PC-3 (cell line): Measurements from ENCODE around the gene CASTOR1. TPM values are rescaled to one million over a fixed set of nuclear protein-coding genes. Genes with fewer than 3 reads are reported as not detected.

ENCODE experiments used
- ATAC-seq: fragments of 200-7000 bp; cut with Tn5 transposase; 2 replicates; pipeline ENCODE4 v1.9.1; 2020; ENCODE audit warnings: mild to moderate bottlenecking, moderate library complexity
- BruUV-seq: library from RNA; stranded (reverse); fragments of 400-500 nt; replicated peaks from 2 replicates; lab custom pipeline; 2021; lab: Mats Ljungman, UMichigan
- CTCF ChIA-PET: fragments of 300-600 bp; sonication (Branson Sonifier 250); formaldehyde crosslinking; loops from one replicate; lab custom pipeline; 2022; ENCODE audit warnings: antibody characterized with exemption; lab: Charles Lee
- POLR2A ChIA-PET: fragments of 300-600 bp; sonication (Branson Sonifier 250); formaldehyde crosslinking; loops from one replicate; lab custom pipeline; 2022; ENCODE audit warnings: antibody characterized with exemption; ENCODE audit not compliant: unreplicated experiment; lab: Charles Lee
- DNase-seq: peaks from one replicate; pipeline ENCODE4 v3.0.0-alpha.2; 2015
- H2AFZ ChIP-seq: fragments of 300-600 bp; sonication (generic); 2 replicates; pipeline ENCODE4 v1.6.0; 2016; ENCODE audit warnings: antibody characterized with exemption, low read length
- H3F3A ChIP-seq: fragments of 300-600 bp; sonication (generic); one replicate; pipeline ENCODE4 v1.6.0; 2017; ENCODE audit warnings: antibody characterized with exemption, low read length, control low read depth, mild to moderate bottlenecking; ENCODE audit not compliant: unreplicated experiment
- H3K27ac ChIP-seq: fragments of 300-600 bp; sonication (generic); 2 replicates; pipeline ENCODE4 v1.5.1; 2016; ENCODE audit warnings: mild to moderate bottlenecking, low read length
- H3K27me3 ChIP-seq: fragments of 300-600 bp; sonication (generic); 2 replicates; pipeline ENCODE4 v1.6.1; 2016; ENCODE audit warnings: low read length, mixed read lengths
- H3K36me3 ChIP-seq: fragments of 300-600 bp; sonication (generic); 2 replicates; pipeline ENCODE4 v1.6.1; 2016; ENCODE audit warnings: low read depth, mixed run types, low read length, mixed read lengths
- H3K4me1 ChIP-seq: fragments of 300-600 bp; sonication (generic); 2 replicates; pipeline ENCODE4 v1.5.1; 2016; ENCODE audit warnings: low read length; ENCODE audit not compliant: insufficient read depth
- H3K4me2 ChIP-seq: fragments of 300-600 bp; sonication (generic); 2 replicates; pipeline ENCODE4 v1.6.0; 2016; ENCODE audit warnings: low read length
- H3K4me3 ChIP-seq: fragments of 300-600 bp; sonication (generic); 2 replicates; pipeline ENCODE4 v1.5.1; 2016; ENCODE audit warnings: mild to moderate bottlenecking, low read length, mixed read lengths
- H3K79me2 ChIP-seq: fragments of 300-600 bp; sonication (generic); 2 replicates; pipeline ENCODE4 v1.6.1; 2017; ENCODE audit warnings: low read length, mixed read lengths
- H3K9ac ChIP-seq: fragments of 300-600 bp; sonication (generic); 2 replicates; pipeline ENCODE4 v1.6.0; 2016; ENCODE audit warnings: mild to moderate bottlenecking, low read length
- H3K9me2 ChIP-seq: fragments of 300-600 bp; sonication (generic); replicated peaks from 2 replicates; pipeline ENCODE4 v1.6.1; 2016; ENCODE audit warnings: mixed run types, low read length, mixed read lengths
- H3K9me3 ChIP-seq: fragments of 300-600 bp; sonication (generic); 2 replicates; pipeline ENCODE4 v1.6.1; 2016; ENCODE audit warnings: low read length, mixed read lengths
- H4K20me1 ChIP-seq: fragments of 300-600 bp; sonication (generic); 2 replicates; pipeline ENCODE4 v1.6.1; 2016; ENCODE audit warnings: low read length, mixed read lengths
- CTCF ChIP-seq: fragments of 300-600 bp; sonication (generic); conservative IDR thresholded peaks from 2 replicates; pipeline ENCODE4 v1.5.1; 2017; ENCODE audit warnings: antibody characterized with exemption, low read depth, mild to moderate bottlenecking, low read length
- EZH2 ChIP-seq: fragments of 300-600 bp; sonication (generic); IDR thresholded peaks from one replicate; pipeline ENCODE4 v1.6.1; 2017; ENCODE audit warnings: antibody characterized with exemption, mild to moderate bottlenecking, low read length; ENCODE audit not compliant: unreplicated experiment
- EZH2phosphoT487 ChIP-seq: fragments of 300-600 bp; sonication (generic); IDR thresholded peaks from 2 replicates; pipeline ENCODE4 v1.6.1; 2018; ENCODE audit warnings: mild to moderate bottlenecking, antibody characterized with exemption, low read length, borderline replicate concordance
- intact Hi-C: fragments of 100-400 bp; cut with micrococcal nuclease; formaldehyde crosslinking; loops from 2 replicates; pipeline ENCODE4 v1.9.0; 2023
- total RNA-seq: library from RNA; depleted of rRNA; stranded (reverse); fragments of >200 nt; gene quantifications from 2 replicates; pipeline ENCODE4 v1.2.3, GENCODE V29; 2014

CASTOR1 gene
- total RNA-seq, 1 experiment from 2014 or later = 4.2 TPM

GRCh38 chr22:30326706-30327362 lies 37.5 kb upstream of the CASTOR1 start, which contains the start of gene TBC1D10A:
Gene TBC1D10A (minus strand): TSS chr22:30326941. CDS start chr22:30326881, 60 bp downstream.
- POLR2A ChIA-PET = interaction anchor here (0.5 to 1.2 kb wide), 6 partner anchors 30 to 97 kb away, joined by 3 to 13 read pairs (median 6); partner anchors contain the start of genes CCDC157 and SF3A1
- BruUV-seq = no TSS peak
- peak; percentile 88 for ATAC-seq
- intact Hi-C loops = loop anchor here (5.0 kb wide), 1 partner anchor 40 kb away; the partner anchor contains the start of gene CASTOR1
- Histone ChIP-seq H4K20me1 (no peaks in the 10 kb centered on the region), H3K4me2 (peak within 1 kb of the TSS; percentile 92), H3K9me3 (no peaks in the 10 kb centered on the region), H3K36me3 (no peaks in the 10 kb centered on the region; the same call in 1 of the 2 replicates), H3K9me2 (no peaks in the 10 kb centered on the region), H3K27ac (peak within 1 kb of the TSS; percentile 23), H3K27me3 (no peaks in the 10 kb centered on the region), H3K4me1 (peaks cover 28% of the 10 kb centered on the region), H3F3A (no peaks in the 10 kb centered on the region), H3K9ac (peak within 1 kb of the TSS; percentile 77), H3K4me3 (peak within 1 kb of the TSS; percentile 79), H2AFZ (peak within 1 kb of the TSS; percentile 81), H3K79me2 (peaks cover 33% of the 10 kb centered on the region)
- TF ChIP-seq EZH2phosphoT487 = no peak
- no peak for TF ChIP-seq CTCF
- TF ChIP-seq EZH2 = no peak
- DNase-seq = peak; percentile 92
- CTCF ChIA-PET = interaction anchor here (0.6 to 2.5 kb wide), 5 partner anchors 17 to 238 kb away, joined by 3 to 33 read pairs (median 4); partner anchors contain the start of gene CASTOR1

- H3K4me3 ChIP-seq = peak overlapping the region; percentile 79
- ATAC-seq (peak; percentile 32), DNase-seq (no peak)
- H3K27ac ChIP-seq = no peak overlapping the region
- peaks cover 33% of the 10 kb centered on the region for H3K79me2 ChIP-seq
- peak overlapping the region; percentile 77 for H3K9ac ChIP-seq
- H3K9me2 ChIP-seq = no peaks in the 10 kb centered on the region
- no peaks in the 10 kb centered on the region for H4K20me1 ChIP-seq
- H3K36me3 ChIP-seq = no peaks in the 10 kb centered on the region; the same call in 1 of the 2 replicates
- H3K4me2 ChIP-seq = peak overlapping the region; percentile 92
- CTCF ChIA-PET = interaction anchor here (1.0 to 2.5 kb wide), 3 partner anchors 38 to 218 kb away, joined by 3 to 33 read pairs (median 4); partner anchors contain the start of gene CASTOR1
- no peaks in the 10 kb centered on the region for H3F3A ChIP-seq
- TF ChIP-seq CTCF = no peak
- no peak for TF ChIP-seq EZH2phosphoT487
- TF ChIP-seq EZH2 = no peak
- intact Hi-C loops = loop anchor here (5.0 kb wide), 1 partner anchor 39 kb away; the partner anchor contains the start of gene CASTOR1
- BruUV-seq = no TSS peak
- POLR2A ChIA-PET = interaction anchor here (0.6 to 1.2 kb wide), 4 partner anchors 31 to 96 kb away, joined by 5 to 8 read pairs (median 6); partner anchors contain the start of genes CCDC157 and SF3A1
- peak overlapping the region; percentile 81 for H2AFZ ChIP-seq
- no peaks in the 10 kb centered on the region for H3K9me3 ChIP-seq
- H3K27me3 ChIP-seq = no peaks in the 10 kb centered on the region
- peaks cover 28% of the 10 kb centered on the region for H3K4me1 ChIP-seq
These were observed 37.0 kb upstream of the CASTOR1 start for GRCh38 chr22:30326255-30326705.
